Measurements from ENCODE around the gene MCCC2. TPM values are rescaled to one million over a fixed set of nuclear protein-coding genes. Genes with fewer than 3 reads are reported as not detected.
A peak's percentile ranks its signal among the peaks of the same experiment; 100 is the strongest.

Gene MCCC2
- total and polyA plus RNA-seq, 2 of the 8 experiments (the other 6 are each of a cell fraction or from before 2014, with no cell fraction given) = 71.7 to 86.6 TPM

GRCh38 chr5:71586941-71587765, at the start of gene MCCC2 (continued):
- TF ChIP-seq BRCA1 (IDR thresholded peaks at IDR 0.05; ENCODE audit: low read depth, low read length) = peak; percentile 60
- no peak for TF ChIP-seq RBBP5 (IDR thresholded peaks at IDR 0.05; ENCODE audit: borderline replicate concordance, low read depth, low read length)
- TF ChIP-seq RNF2 (IDR thresholded peaks at IDR 0.05; ENCODE audit: borderline replicate concordance, low read depth, low read length, missing control alignments, poor library complexity, severe bottlenecking) = no peak
- no peak for TF ChIP-seq HDAC2 (IDR thresholded peaks at IDR 0.05; ENCODE audit: borderline replicate concordance in 1 of 2, low read depth in 2 of 2, low read length in 2 of 2)
- TF ChIP-seq KDM4A (IDR thresholded peaks at IDR 0.05; ENCODE audit: low read depth, low read length, severe bottlenecking) = peak; percentile 80
- TF ChIP-seq JUND (IDR thresholded peaks at IDR 0.05; ENCODE audit: low read length) = no peak
- peak; percentile 76 for TF ChIP-seq SP1 (IDR thresholded peaks at IDR 0.05; ENCODE audit: low read depth, low read length)
- no peak for TF ChIP-seq SUZ12 (IDR thresholded peaks at IDR 0.05; ENCODE audit: low read length)
- TF ChIP-seq YY1 (IDR thresholded peaks at IDR 0.05; ENCODE audit: low read depth, low read length) = 0 out of 2 replicates have a peak, but pooled peaks have one; percentile 31
- TF ChIP-seq POLR2AphosphoS5 (IDR thresholded peaks at IDR 0.05; ENCODE audit: low read depth, low read length) = peak; percentile 97
- peak; percentile 94 for TF ChIP-seq PHF8 (conservative IDR thresholded peaks at IDR 0.05; ENCODE audit: low read depth, low read length)
- no peak for TF ChIP-seq GABPA (IDR thresholded peaks at IDR 0.05; ENCODE audit: borderline replicate concordance, insufficient read depth, low read length)
- no peak for TF ChIP-seq NRF1 (IDR thresholded peaks at IDR 0.05; ENCODE audit: low read depth, low read length)
- no peak for TF ChIP-seq HDAC6 (IDR thresholded peaks at IDR 0.05; ENCODE audit: low read depth, low read length)
- 0 out of 2 replicates have a peak, but pooled peaks have one; percentile 7 for TF ChIP-seq EGR1 (IDR thresholded peaks at IDR 0.05; ENCODE audit: borderline replicate concordance, low read depth, low read length)
- TF ChIP-seq CBX5 (IDR thresholded peaks at IDR 0.05; ENCODE audit: low read depth, low read length) = no peak
- peak; percentile 96 for TF ChIP-seq TAF1 (IDR thresholded peaks at IDR 0.05; ENCODE audit: low read depth, low read length)
- TF ChIP-seq KDM1A (IDR thresholded peaks at IDR 0.05; ENCODE audit: borderline replicate concordance, low read length) = no peak
- peak; percentile 90 for TF ChIP-seq BACH1 (IDR thresholded peaks at IDR 0.05; ENCODE audit: low read length)
- peak; percentile 92 for TF ChIP-seq USF2 (IDR thresholded peaks at IDR 0.05; ENCODE audit: low read length)
- TF ChIP-seq SRF (IDR thresholded peaks at IDR 0.05; ENCODE audit: low read depth, low read length) = no peak
- TF ChIP-seq CHD2 (IDR thresholded peaks at IDR 0.05; ENCODE audit: low read length) = peak; percentile 90
- TF ChIP-seq CREB1 (IDR thresholded peaks at IDR 0.05) = no peak
- TF ChIP-seq SIX5 (IDR thresholded peaks at IDR 0.05; ENCODE audit: low read depth, low read length) = no peak

Measured in H1 (cell line).